HG02884 (cell line): ENCODE results near the gene MARK3.

Source experiments
- ATAC-seq: cut with Tn5 transposase; IDR thresholded peaks from one replicate; pipeline ENCODE4 v1.9.1; 2021; ENCODE audit warnings: mild to moderate bottlenecking, moderate library complexity; ENCODE audit not compliant: unreplicated experiment

The MARK3 gene

DNA sequence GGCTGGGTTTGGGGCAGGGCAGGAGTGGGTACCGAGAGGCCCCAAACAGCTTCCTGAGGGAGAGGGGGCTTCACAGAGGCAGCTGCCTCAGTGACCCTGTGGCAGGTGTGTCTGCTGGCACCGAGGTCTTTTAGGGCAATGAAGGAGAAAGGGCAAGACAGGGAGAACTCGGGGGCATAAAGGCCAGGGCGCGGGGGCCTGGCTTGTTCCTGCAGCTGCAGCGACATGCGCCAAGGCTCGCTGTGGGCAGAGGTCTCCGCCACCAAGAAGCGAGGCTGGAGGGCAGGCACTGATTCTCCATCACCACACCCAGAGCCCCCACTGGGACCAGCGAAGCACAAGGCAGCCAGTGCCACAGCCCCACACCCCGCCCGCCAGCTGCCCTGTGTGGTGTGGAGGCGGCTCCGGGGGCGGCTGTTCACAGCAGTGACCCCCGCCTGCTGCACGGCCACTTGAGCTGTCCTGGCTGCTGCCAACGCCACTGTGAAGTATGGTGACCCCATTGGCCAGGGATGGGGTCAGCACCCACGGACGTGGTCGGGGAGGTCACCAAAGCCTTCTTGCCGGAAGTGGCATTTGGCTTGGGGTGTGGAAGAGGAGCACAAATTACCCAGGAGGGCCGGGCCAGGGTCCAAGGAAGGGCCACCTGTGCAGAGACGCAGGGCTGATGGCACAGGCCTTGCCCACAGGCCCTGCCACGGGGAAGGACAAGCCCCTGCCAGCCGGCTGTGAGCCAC lies 160.9 kb downstream of the MARK3 start:
- ATAC-seq: no peak

GRCh38 chr14:103546652-103547454 lies 161.6 kb downstream of the MARK3 start:
- ATAC-seq: no peak

GRCh38 chr14:103547455-103547940 lies 162.3 kb downstream of the MARK3 start:
- ATAC-seq: no peak

DNA sequence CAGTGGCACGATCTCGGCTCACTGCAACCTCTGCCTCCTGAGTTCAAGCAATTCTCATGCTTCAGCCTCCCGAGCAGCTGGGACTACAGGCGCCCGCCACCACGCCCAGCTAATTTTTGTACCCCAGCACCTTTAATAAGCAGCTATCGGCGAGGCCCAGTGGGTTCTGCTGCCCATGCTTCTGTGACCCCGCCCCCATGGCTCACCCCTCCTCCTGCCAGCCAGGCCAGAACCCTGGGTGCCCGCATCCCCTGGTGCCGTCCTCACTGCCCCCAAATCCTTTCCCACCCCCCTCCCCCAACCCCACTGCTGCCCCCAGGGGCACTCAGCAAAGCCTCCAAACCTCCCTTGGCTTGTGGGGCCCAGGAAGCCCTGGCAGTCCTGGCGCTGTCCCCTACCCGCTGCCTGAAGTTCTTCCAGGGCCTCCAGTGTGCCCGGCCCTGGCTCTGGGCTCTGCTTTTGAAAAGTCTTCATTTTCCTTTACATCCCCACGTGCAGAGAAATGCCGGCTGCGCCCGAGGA lies 162.8 kb downstream of the MARK3 start:
- ATAC-seq: no peak

DNA sequence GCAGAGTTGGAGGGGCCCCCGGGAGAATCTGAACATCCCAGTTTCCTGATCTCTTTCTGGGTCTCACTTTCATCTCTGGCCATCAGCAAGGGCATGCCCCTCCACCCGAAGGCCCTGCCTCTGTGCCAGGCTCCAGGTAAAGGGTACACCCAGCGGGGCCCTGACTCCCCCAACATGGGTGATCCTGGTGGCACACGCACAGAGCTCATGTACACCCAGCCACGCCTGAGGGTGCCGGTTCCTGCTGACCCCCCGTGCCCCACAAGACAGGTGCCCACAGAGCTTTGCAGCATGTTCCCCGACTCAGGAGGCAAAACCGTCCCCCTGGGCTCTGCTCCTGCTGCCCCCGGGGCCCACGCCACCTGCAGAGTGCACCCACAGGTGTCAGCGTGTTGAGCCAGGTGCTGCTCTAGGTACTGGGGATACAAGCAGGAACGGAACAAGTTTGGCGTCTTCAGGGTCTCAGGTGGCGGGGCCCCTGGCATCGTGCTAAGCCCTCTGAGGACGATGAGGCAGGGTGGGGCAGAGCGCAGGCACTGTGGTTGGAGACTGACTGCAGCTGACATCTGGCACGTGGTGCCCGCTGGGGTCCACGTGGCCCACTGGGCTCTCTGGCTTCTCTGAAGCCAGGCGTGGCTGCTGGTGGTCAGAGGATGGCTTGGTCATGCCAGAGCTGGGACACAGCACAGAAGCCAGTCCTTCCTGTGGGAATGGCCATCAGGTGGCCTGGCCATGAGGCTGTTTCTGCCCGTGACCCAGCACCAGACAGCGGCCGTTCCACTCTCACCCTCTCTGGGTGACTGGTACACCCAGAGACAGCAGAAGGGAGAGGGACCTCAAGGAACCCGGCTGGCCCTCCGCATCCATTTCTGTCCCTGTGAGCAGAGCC lies 163.5 kb downstream of the MARK3 start:
- ATAC-seq: no peak

DNA sequence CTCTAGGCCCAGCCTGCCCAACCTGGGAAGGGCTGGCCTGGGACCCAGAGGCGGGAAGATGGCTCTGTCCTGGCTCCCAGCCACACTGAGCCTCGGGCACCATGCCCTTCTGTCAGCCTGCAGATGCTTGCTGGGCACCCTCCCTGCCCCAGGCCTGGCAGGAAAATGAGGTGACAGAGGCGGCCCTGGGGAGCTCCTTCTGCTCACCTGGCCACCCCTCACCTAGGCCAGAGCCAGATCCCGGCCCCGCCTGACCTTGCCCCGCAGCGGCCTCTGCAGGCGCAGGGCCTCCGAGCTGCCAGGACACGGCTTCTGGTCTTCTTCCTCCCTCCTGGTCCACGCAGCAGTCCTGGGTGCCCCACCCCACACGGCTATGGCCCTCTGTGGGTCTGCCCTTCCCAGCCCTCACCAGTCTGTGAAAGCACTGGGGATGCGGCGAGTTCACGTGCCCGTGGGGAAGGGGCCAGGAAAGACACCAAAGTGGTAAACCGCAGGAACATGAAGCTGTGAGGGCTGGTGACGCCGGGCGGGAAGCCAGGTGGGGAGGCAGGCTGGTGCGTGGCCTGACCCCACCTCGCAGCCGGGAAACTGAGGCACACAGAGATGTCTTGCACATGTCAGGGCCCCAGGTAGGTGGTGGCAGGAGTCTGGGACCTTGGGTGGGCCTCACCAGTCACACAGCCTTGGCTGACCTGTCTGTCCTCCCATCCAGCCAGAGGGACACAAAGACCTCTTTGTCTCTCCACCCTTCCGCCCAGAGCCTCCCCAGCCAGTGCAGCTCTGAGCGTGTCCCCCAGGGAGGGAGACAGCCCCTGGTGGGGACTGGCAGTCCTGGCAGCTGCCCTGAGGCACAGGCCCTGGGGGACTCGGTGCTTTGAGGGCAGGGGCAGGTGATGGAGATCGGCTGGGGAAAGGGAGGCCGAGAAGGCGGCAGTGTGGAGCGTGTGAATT lies 164.4 kb downstream of the MARK3 start:
- ATAC-seq: no peak

- ATAC-seq: no peak
These were observed 165.5 kb downstream of the MARK3 start for GRCh38 chr14:103550451-103551337.

- no peak for ATAC-seq
These were observed 166.1 kb downstream of the MARK3 start for GRCh38 chr14:103551338-103551762.

DNA sequence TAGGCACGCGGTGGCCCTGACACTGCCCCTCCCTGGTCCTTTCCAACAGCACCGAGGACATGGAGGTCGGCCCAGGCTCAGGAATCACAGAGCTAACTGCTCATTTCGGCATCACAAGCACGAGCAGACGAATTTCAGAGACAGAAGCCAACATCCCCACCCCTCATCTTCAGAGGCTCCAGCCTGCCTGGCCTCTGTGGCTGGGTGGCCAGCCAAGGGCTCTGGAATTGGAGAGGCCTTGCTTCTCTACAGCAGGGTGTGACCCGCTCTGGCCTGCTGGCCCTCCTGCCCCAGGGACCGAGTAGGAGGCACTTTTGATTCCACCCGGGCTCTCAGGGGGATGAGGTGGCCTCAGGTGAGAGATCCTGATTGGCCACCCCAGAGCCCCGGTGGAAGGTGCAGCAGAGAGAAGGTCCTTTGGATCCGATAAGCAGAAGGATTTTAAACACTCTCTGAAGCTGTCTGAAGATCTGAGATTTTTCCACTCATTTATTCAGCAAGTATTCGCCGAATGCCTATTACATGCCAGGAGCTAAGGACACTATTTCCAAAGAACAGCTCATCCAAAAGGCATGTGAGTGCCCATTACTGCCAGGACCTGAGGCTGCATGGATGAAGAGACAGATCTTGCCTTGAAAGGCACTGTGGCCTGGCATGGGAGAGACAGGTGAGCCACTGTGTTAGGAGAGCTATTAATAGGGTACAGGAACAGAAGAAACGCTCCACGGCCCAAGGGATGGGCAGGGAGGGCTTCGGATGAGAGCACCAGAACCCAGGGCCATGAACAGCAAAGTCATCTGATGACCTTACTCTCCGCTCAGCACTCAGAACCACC lies 167.0 kb downstream of the MARK3 start:
- ATAC-seq: no peak

GRCh38 chr14:103552846-103553210 lies 167.6 kb downstream of the MARK3 start:
- no peak for ATAC-seq
